NB4 (cell line): ENCODE data around the gene AKR1C2.

Source experiments
- CTCF ChIP-seq: IDR thresholded peaks from one replicate; pipeline ENCODE4 v1.5.1; 2012; ENCODE audit warnings: low read depth, low read length
- POLR2A ChIP-seq: IDR thresholded peaks from 2 replicates; pipeline ENCODE4 v1.6.1; 2011; ENCODE audit warnings: mild to moderate bottlenecking; ENCODE audit not compliant: insufficient read length; ENCODE audit errors: extremely low read depth
- TF ChIP-seq, protein P1 (sequence below): IDR thresholded peaks from 2 replicates; pipeline ENCODE4 v1.6.1; 2011; ENCODE audit warnings: low read depth, low read length

DNA sequence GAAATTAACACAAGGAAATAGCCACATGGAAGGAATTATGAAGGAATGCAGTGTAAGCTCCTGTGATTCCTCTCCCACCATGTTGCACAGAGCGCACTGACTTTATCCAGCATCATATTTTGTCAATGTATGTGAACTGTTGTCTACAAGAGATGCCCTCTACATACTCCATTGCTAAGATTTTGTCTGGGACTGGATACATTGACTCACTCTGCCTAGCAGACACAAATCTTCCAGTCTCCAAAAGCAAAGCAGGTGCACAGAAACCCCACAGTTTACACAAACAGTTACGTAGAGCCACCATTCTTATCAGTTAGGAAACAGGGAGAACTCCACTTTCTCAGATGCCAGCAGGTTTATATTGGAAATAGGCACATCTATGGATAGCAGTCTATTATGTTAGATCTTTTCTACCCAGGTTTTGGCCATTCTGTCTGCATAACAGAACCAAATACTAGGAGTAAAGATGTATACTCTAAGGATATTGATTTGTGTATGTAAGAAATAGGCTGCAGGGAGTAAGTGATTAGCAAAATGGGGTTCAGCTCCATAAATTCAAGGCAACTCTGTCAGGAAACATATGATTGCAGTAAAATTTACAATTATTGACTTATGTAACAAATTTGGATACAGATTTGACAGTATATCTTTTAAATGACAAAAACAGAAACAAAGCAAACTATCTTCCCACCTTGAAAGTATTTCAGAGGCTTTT, 1.5 kb downstream of the AKR1C2 start:
- TF ChIP-seq POLR2A (no peak), CTCF (no peak)
- TF ChIP-seq, protein P1, sequence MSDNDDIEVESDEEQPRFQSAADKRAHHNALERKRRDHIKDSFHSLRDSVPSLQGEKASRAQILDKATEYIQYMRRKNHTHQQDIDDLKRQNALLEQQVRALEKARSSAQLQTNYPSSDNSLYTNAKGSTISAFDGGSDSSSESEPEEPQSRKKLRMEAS: no peak
